Effector memory CD4-positive, alpha-beta T cell (primary cell): ENCODE data around the gene CLPX.

Experiments
- DNase-seq, 3 donors: peaks; one replicate each; pipeline ENCODE4 v3.0.0-alpha.2; 2020
- H3K27ac ChIP-seq: 2 replicates; pipeline ENCODE4 v1.7.0; 2013; ENCODE audit warnings: mild to moderate bottlenecking, low read length, moderate library complexity; ENCODE audit not compliant: insufficient read depth, poor library complexity, severe bottlenecking
- H3K27me3 ChIP-seq: replicated peaks from 2 replicates; pipeline ENCODE4 v1.7.0; 2013; ENCODE audit warnings: mild to moderate bottlenecking, low read length; ENCODE audit not compliant: insufficient read depth, control insufficient read depth, poor library complexity, severe bottlenecking
- H3K36me3 ChIP-seq: 2 replicates; pipeline ENCODE4 v1.7.0; 2013; ENCODE audit warnings: mild to moderate bottlenecking, low read length, moderate library complexity; ENCODE audit not compliant: control insufficient read depth, insufficient read depth
- H3K4me1 ChIP-seq: 2 replicates; pipeline ENCODE4 v1.7.0; 2013; ENCODE audit warnings: low read length, mild to moderate bottlenecking; ENCODE audit not compliant: control insufficient read depth, insufficient read depth, poor library complexity, severe bottlenecking
- H3K4me3 ChIP-seq: 2 replicates; pipeline ENCODE4 v1.7.0; 2013; ENCODE audit warnings: low read length, low read depth, mild to moderate bottlenecking; ENCODE audit not compliant: insufficient read depth, poor library complexity, severe bottlenecking
- H3K9me3 ChIP-seq: 2 replicates; pipeline ENCODE4 v1.7.0; 2013; ENCODE audit warnings: mild to moderate bottlenecking, low read length, moderate library complexity; ENCODE audit not compliant: control insufficient read depth

Gene CLPX

GRCh38 chr15:65176056-65176455 is 9.1 kb downstream of the CLPX start:
- H3K9me3 ChIP-seq, result no peaks in the 10 kb centered on the region
- no peak overlapping the region for H3K4me3 ChIP-seq
- no peak overlapping the region for H3K27ac ChIP-seq
- H3K4me1 ChIP-seq, result no peaks in the 10 kb centered on the region
- no peaks in the 10 kb centered on the region for H3K27me3 ChIP-seq
- H3K36me3 ChIP-seq, result peaks cover 52% of the 10 kb centered on the region
- DNase-seq, result no peak

- Histone ChIP-seq H3K4me1 (no peaks in the 10 kb centered on the region), H3K4me3 (no peak overlapping the region), H3K9me3 (no peaks in the 10 kb centered on the region), H3K36me3 (peaks cover 52% of the 10 kb centered on the region), H3K27me3 (no peaks in the 10 kb centered on the region), H3K27ac (no peak overlapping the region)
- DNase-seq, result no peak
These were observed 9.6 kb downstream of the CLPX start for GRCh38 chr15:65175511-65175910.

GRCh38 chr15:65174509-65174908 is 10.6 kb downstream of the CLPX start:
- no peak for DNase-seq
- no peak overlapping the region for H3K27ac ChIP-seq
- peaks cover 46% of the 10 kb centered on the region for H3K36me3 ChIP-seq
- no peak overlapping the region for H3K4me3 ChIP-seq
- H3K4me1 ChIP-seq, result no peaks in the 10 kb centered on the region
- H3K9me3 ChIP-seq, result no peaks in the 10 kb centered on the region
- no peaks in the 10 kb centered on the region for H3K27me3 ChIP-seq

GRCh38 chr15:65172531-65172930 is 12.6 kb downstream of the CLPX start:
- H3K27ac ChIP-seq, result no peak overlapping the region
- peaks cover 30% of the 10 kb centered on the region for H3K36me3 ChIP-seq
- no peak for DNase-seq
- H3K27me3 ChIP-seq, result no peaks in the 10 kb centered on the region
- H3K4me3 ChIP-seq, result no peak overlapping the region
- H3K9me3 ChIP-seq, result no peaks in the 10 kb centered on the region
- H3K4me1 ChIP-seq, result no peaks in the 10 kb centered on the region

- Histone ChIP-seq H3K4me3 (no peak overlapping the region), H3K4me1 (no peaks in the 10 kb centered on the region), H3K27me3 (no peaks in the 10 kb centered on the region), H3K36me3 (peaks cover 25% of the 10 kb centered on the region), H3K27ac (no peak overlapping the region), H3K9me3 (no peaks in the 10 kb centered on the region)
- no peak for DNase-seq
These were observed 13.7 kb downstream of the CLPX start for GRCh38 chr15:65171428-65171827.

- Histone ChIP-seq H3K9me3 (no peaks in the 10 kb centered on the region), H3K4me1 (no peaks in the 10 kb centered on the region), H3K27ac (no peak overlapping the region), H3K36me3 (peaks cover 26% of the 10 kb centered on the region), H3K27me3 (no peaks in the 10 kb centered on the region), H3K4me3 (no peak overlapping the region)
- DNase-seq, result no peak
These were observed 19.3 kb downstream of the CLPX start for GRCh38 chr15:65165875-65166274.

- no peak for DNase-seq
- H3K4me1 ChIP-seq, result no peaks in the 10 kb centered on the region
- peaks cover 26% of the 10 kb centered on the region for H3K36me3 ChIP-seq
- no peaks in the 10 kb centered on the region for H3K9me3 ChIP-seq
- no peaks in the 10 kb centered on the region for H3K27me3 ChIP-seq
- H3K4me3 ChIP-seq, result no peak overlapping the region
- no peak overlapping the region for H3K27ac ChIP-seq
These were observed 21.0 kb downstream of the CLPX start for GRCh38 chr15:65164139-65164538.

- Histone ChIP-seq H3K27ac (no peak overlapping the region), H3K4me1 (no peaks in the 10 kb centered on the region), H3K27me3 (no peaks in the 10 kb centered on the region), H3K4me3 (no peak overlapping the region), H3K36me3 (peaks cover 36% of the 10 kb centered on the region), H3K9me3 (no peaks in the 10 kb centered on the region)
- no peak for DNase-seq
These were observed 22.1 kb downstream of the CLPX start for GRCh38 chr15:65163041-65163440.

- Histone ChIP-seq H3K27me3 (no peaks in the 10 kb centered on the region), H3K27ac (no peak overlapping the region), H3K36me3 (peaks cover 60% of the 10 kb centered on the region), H3K4me1 (no peaks in the 10 kb centered on the region), H3K4me3 (no peak overlapping the region), H3K9me3 (no peaks in the 10 kb centered on the region)
- no peak for DNase-seq
These were observed 28.4 kb downstream of the CLPX start for GRCh38 chr15:65156692-65157091.

- H3K4me3 ChIP-seq, result no peak overlapping the region
- H3K4me1 ChIP-seq, result no peaks in the 10 kb centered on the region
- no peaks in the 10 kb centered on the region for H3K27me3 ChIP-seq
- H3K27ac ChIP-seq, result no peak overlapping the region
- H3K36me3 ChIP-seq, result peaks cover 68% of the 10 kb centered on the region
- H3K9me3 ChIP-seq, result no peaks in the 10 kb centered on the region
- DNase-seq, result no peak
These were observed 30.4 kb downstream of the CLPX start for GRCh38 chr15:65154720-65155119.

GRCh38 chr15:65147902-65148301 is 37.2 kb downstream of the CLPX start:
- no peaks in the 10 kb centered on the region for H3K9me3 ChIP-seq
- H3K27me3 ChIP-seq, result no peaks in the 10 kb centered on the region
- H3K36me3 ChIP-seq, result peaks cover 14% of the 10 kb centered on the region
- H3K4me3 ChIP-seq, result no peak overlapping the region
- no peak overlapping the region for H3K27ac ChIP-seq
- no peak for DNase-seq
- no peaks in the 10 kb centered on the region for H3K4me1 ChIP-seq
